ENCODE measurements around the gene LUC7L.

- TF ChIP-seq RAD21 (IDR thresholded peaks at IDR 0.05 in 1 of 2, conservative IDR thresholded peaks at IDR 0.05 in 1 of 2; ENCODE audit: low read depth in 2 of 2, low read length in 2 of 2) (no peak), EP300 (IDR thresholded peaks at IDR 0.05; ENCODE audit: borderline replicate concordance in 1 of 2, low read depth in 2 of 2, low read length in 2 of 2) (no peak), EGR1 (IDR thresholded peaks at IDR 0.05; ENCODE audit: borderline replicate concordance, low read depth, low read length) (no peak), TAF1 (IDR thresholded peaks at IDR 0.05; ENCODE audit: low read depth, low read length) (no peak), HDAC2 (IDR thresholded peaks at IDR 0.05; ENCODE audit: borderline replicate concordance in 1 of 2, low read depth in 2 of 2, low read length in 2 of 2) (no peak), JUN (IDR thresholded peaks at IDR 0.05; ENCODE audit: low read depth, low read length) (no peak), CEBPB (IDR thresholded peaks at IDR 0.05; ENCODE audit: low read depth, low read length) (no peak)
- TF ChIP-seq, protein P1, sequence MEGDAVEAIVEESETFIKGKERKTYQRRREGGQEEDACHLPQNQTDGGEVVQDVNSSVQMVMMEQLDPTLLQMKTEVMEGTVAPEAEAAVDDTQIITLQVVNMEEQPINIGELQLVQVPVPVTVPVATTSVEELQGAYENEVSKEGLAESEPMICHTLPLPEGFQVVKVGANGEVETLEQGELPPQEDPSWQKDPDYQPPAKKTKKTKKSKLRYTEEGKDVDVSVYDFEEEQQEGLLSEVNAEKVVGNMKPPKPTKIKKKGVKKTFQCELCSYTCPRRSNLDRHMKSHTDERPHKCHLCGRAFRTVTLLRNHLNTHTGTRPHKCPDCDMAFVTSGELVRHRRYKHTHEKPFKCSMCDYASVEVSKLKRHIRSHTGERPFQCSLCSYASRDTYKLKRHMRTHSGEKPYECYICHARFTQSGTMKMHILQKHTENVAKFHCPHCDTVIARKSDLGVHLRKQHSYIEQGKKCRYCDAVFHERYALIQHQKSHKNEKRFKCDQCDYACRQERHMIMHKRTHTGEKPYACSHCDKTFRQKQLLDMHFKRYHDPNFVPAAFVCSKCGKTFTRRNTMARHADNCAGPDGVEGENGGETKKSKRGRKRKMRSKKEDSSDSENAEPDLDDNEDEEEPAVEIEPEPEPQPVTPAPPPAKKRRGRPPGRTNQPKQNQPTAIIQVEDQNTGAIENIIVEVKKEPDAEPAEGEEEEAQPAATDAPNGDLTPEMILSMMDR (IDR thresholded peaks at IDR 0.05; ENCODE audit: control extremely low read depth in 1 of 3, insufficient read depth in 1 of 3, low read depth in 1 of 3, low read length in 3 of 3): no peak
These were observed 25.9 kb upstream of the LUC7L start for GRCh38 chr16:255183-255582.
